Lung (tissue), 10 donors: ENCODE data around the gene OPN1MW. TPM values are rescaled to one million over a fixed set of nuclear protein-coding genes. Genes with fewer than 3 reads are reported as not detected.
"Not testable (repeated sequence)": the region's sequence is repeated elsewhere in the genome, so short reads cannot be mapped to it uniquely, and the experiment has no call there.

ENCODE experiments used
- ATAC-seq: fragments of 200-7000 bp; cut with Tn5 transposase; one replicate; pipeline ENCODE4 v1.9.1; 2020; ENCODE audit warnings: moderate number of reproducible peaks; ENCODE audit not compliant: insufficient read depth, low FRiP score
- DNase-seq, 3 donors: peaks; one replicate each; pipeline ENCODE4 v3.0.0-alpha.2; 2013 to 2017
- H3K27ac ChIP-seq, 2 donors: one replicate each; pipeline ENCODE4 v1.5.1; 2013; ENCODE audit warnings: mild to moderate bottlenecking in 2 of 2, moderate library complexity in 2 of 2, control low read depth in 1 of 2, inconsistent platforms in 1 of 2, low read depth in 1 of 2, low read length in 1 of 2
- H3K27me3 ChIP-seq, 3 donors: one replicate each; pipeline ENCODE4 v1.5.1; 2013; ENCODE audit warnings: low read length in 2 of 3; ENCODE audit not compliant: control insufficient read depth in 3 of 3, insufficient read depth in 3 of 3
- H3K36me3 ChIP-seq, 4 donors: one replicate each; pipeline ENCODE4 v1.5.1; 2013; ENCODE audit warnings: low read length in 4 of 4, mild to moderate bottlenecking in 1 of 4, moderate library complexity in 1 of 4; ENCODE audit not compliant: control insufficient read depth in 4 of 4, insufficient read depth in 4 of 4
- H3K4me1 ChIP-seq, 5 donors: one replicate each; pipeline ENCODE4 v1.5.1; 2013; ENCODE audit warnings: low read length in 5 of 5, mild to moderate bottlenecking in 2 of 5, moderate library complexity in 1 of 5; ENCODE audit not compliant: control insufficient read depth in 5 of 5, insufficient read depth in 5 of 5
- H3K4me3 ChIP-seq: one replicate; pipeline ENCODE4 v1.5.1; 2013; ENCODE audit warnings: mild to moderate bottlenecking, control low read depth, moderate library complexity
- H3K9ac ChIP-seq, 2 donors: one replicate each; pipeline ENCODE4 v1.5.1; 2013; ENCODE audit warnings: low read length in 2 of 2, control low read depth in 1 of 2; ENCODE audit not compliant: insufficient read depth in 1 of 2
- H3K9me3 ChIP-seq, 4 donors: one replicate each; pipeline ENCODE4 v1.5.1; 2013; ENCODE audit warnings: low read length in 3 of 4, mild to moderate bottlenecking in 1 of 4, moderate library complexity in 1 of 4; ENCODE audit not compliant: control insufficient read depth in 4 of 4, insufficient read depth in 3 of 4
- WGBS, 2 donors: extraction: QIAGEN DNeasy Blood & Tissue Kit; methylation state at CpG; one replicate each; pipeline ENCODE4 v1.1.7; 2013; 5-methylcytosine and 5-hydroxymethylcytosine counted together
- polyA plus RNA-seq, 2 donors: library from polyadenylated mRNA; stranded (reverse); fragments of 200-250 nt; gene quantifications; one replicate each; pipeline ENCODE4 v1.2.1, GENCODE V29; 2013
- total RNA-seq, 2 donors: library from RNA; depleted of rRNA in 1 of 2; stranded (reverse); fragments of >200 nt in 1 of 2; gene quantifications; one replicate each; pipeline ENCODE4 v1.2.1, GENCODE V29; 2014 to 2021
- donor health status: Bipolar disorder and iron deficiency.
- donor health status: healthy.
- donor health status: DM: yes; HTN: yes; CAD: no.

OPN1MW gene
- total and polyA plus RNA-seq, 4 donors = not detected

- ATAC-seq, H3K4me3 ChIP-seq, H3K27me3 ChIP-seq, DNase-seq, H3K9me3 ChIP-seq, H3K9ac ChIP-seq, H3K4me1 ChIP-seq, H3K27ac ChIP-seq, H3K36me3 ChIP-seq: not testable (repeated sequence)
- 76 to 81% methylated on average over 3 to 5 of the region's 9 CpGs for WGBS, 2 donors
These were observed 28.7 kb downstream of the OPN1MW start for GRCh38 chrX:154211057-154211456.

- H3K9ac ChIP-seq, H3K27ac ChIP-seq, H3K4me3 ChIP-seq, H3K9me3 ChIP-seq, DNase-seq, ATAC-seq, H3K27me3 ChIP-seq, H3K36me3 ChIP-seq, H3K4me1 ChIP-seq: not testable (repeated sequence)
- WGBS, 2 donors = no CpG with 5 or more reads among the region's 10 CpGs
These were observed 29.1 kb downstream of the OPN1MW start for GRCh38 chrX:154211499-154211898.

GRCh38 chrX:154219456-154219855, 37.1 kb downstream of the OPN1MW start, which contains the start of gene OPN1MW2:
Gene OPN1MW2 (plus strand): TSS chrX:154219756. CDS start chrX:154219816, 60 bp downstream.
- H3K9me3 ChIP-seq, DNase-seq: not testable (repeated sequence)
- WGBS, 2 donors = no CpG with 5 or more reads among the region's 16 CpGs

GRCh38 chrX:154225292-154225691, 42.9 kb downstream of the OPN1MW start:
- H3K36me3 ChIP-seq, DNase-seq, H3K9me3 ChIP-seq, H3K27ac ChIP-seq, H3K9ac ChIP-seq, ATAC-seq, H3K27me3 ChIP-seq, H3K4me1 ChIP-seq, H3K4me3 ChIP-seq: not testable (repeated sequence)
- WGBS, 2 donors = no CpG with 5 or more reads among the region's 6 CpGs

More at GRCh38 chrX:154219456-154219855, 37.1 kb downstream of the OPN1MW start, which contains the start of gene OPN1MW2:
- not testable (repeated sequence) for H3K27me3 ChIP-seq, ATAC-seq, H3K9ac ChIP-seq, H3K27ac ChIP-seq, H3K36me3 ChIP-seq, H3K4me1 ChIP-seq, H3K4me3 ChIP-seq

- not testable (repeated sequence) for H3K27ac ChIP-seq, H3K4me1 ChIP-seq, ATAC-seq, H3K4me3 ChIP-seq, H3K9me3 ChIP-seq, H3K9ac ChIP-seq, H3K36me3 ChIP-seq, DNase-seq, H3K27me3 ChIP-seq
- no CpG with 5 or more reads among the region's 9 CpGs for WGBS, 2 donors
These were observed 44.3 kb downstream of the OPN1MW start for GRCh38 chrX:154226706-154227105.

GRCh38 chrX:154231443-154231842, 49.0 kb downstream of the OPN1MW start:
- not testable (repeated sequence) for H3K4me3 ChIP-seq, H3K27me3 ChIP-seq, DNase-seq, H3K27ac ChIP-seq, H3K4me1 ChIP-seq, H3K36me3 ChIP-seq, H3K9ac ChIP-seq, ATAC-seq, H3K9me3 ChIP-seq
- no CpG with 5 or more reads among the region's 3 CpGs for WGBS, 2 donors

- not testable (repeated sequence) for DNase-seq, H3K27ac ChIP-seq, H3K9ac ChIP-seq, H3K9me3 ChIP-seq, H3K27me3 ChIP-seq, ATAC-seq, H3K4me3 ChIP-seq, H3K36me3 ChIP-seq, H3K4me1 ChIP-seq
- WGBS, 2 donors = no CpG with 5 or more reads among the region's 16 CpGs
These were observed 51.2 kb downstream of the OPN1MW start for GRCh38 chrX:154233620-154234019.

- H3K4me3 ChIP-seq, H3K27me3 ChIP-seq, H3K36me3 ChIP-seq, H3K4me1 ChIP-seq, H3K9ac ChIP-seq, ATAC-seq, H3K27ac ChIP-seq, H3K9me3 ChIP-seq, DNase-seq: not testable (repeated sequence)
- WGBS, 2 donors = 69 to 86% methylated on average over 9 of the region's 11 CpGs
These were observed 56.7 kb downstream of the OPN1MW start for GRCh38 chrX:154238939-154239559.
